Measurements from ENCODE around the gene SETD9.

SETD9 gene

GRCh38 chr5:56909294-56910209 lies at the start of gene SETD9:
SETD9 (plus strand) TSS chr5:56909596; CDS start chr5:56909646, 50 bp downstream.
- peak; percentile 86 for DNase-seq

- no peak for DNase-seq
Observed at GRCh38 chr5:56861893-56862485, 47.4 kb upstream of the SETD9 start.

- DNase-seq: no peak
Observed at GRCh38 chr5:56862909-56863308, 46.5 kb upstream of the SETD9 start.

- no peak for DNase-seq
Observed at GRCh38 chr5:56871777-56872176, 37.6 kb upstream of the SETD9 start.

GRCh38 chr5:56873056-56873455 lies 36.3 kb upstream of the SETD9 start:
- no peak for DNase-seq

GRCh38 chr5:56876327-56876726 lies 33.1 kb upstream of the SETD9 start:
- no peak for DNase-seq

- DNase-seq: no peak
Observed at GRCh38 chr5:56881571-56881970, 27.8 kb upstream of the SETD9 start.

GRCh38 chr5:56893251-56893951 lies 16.0 kb upstream of the SETD9 start:
- no peak for DNase-seq

- no peak for DNase-seq
Observed at GRCh38 chr5:56896763-56897162, 12.6 kb upstream of the SETD9 start.

GRCh38 chr5:56898213-56898612 lies 11.2 kb upstream of the SETD9 start:
- no peak for DNase-seq

- no peak for DNase-seq
Observed at GRCh38 chr5:56900395-56900794, 9.0 kb upstream of the SETD9 start.

GRCh38 chr5:56900858-56901578 lies 8.4 kb upstream of the SETD9 start:
- peak; percentile 21 for DNase-seq

GRCh38 chr5:56908942-56909293 lies 478 bp upstream of the SETD9 start:
- no peak for DNase-seq

- DNase-seq: peak; percentile 26
Observed at GRCh38 chr5:56910210-56910965, 992 bp downstream of the SETD9 start.

GRCh38 chr5:56913766-56914165 lies 4.4 kb downstream of the SETD9 start:
- DNase-seq: no peak

- DNase-seq: no peak
Observed at GRCh38 chr5:56914678-56915077, 5.3 kb downstream of the SETD9 start.

GRCh38 chr5:56917534-56917933 lies 8.1 kb downstream of the SETD9 start:
- DNase-seq: no peak

- no peak for DNase-seq
Observed at GRCh38 chr5:56918054-56918453, 8.7 kb downstream of the SETD9 start.

GRCh38 chr5:56919942-56920662 lies 10.7 kb downstream of the SETD9 start:
- no peak for DNase-seq

GRCh38 chr5:56922922-56923321 lies 13.5 kb downstream of the SETD9 start:
- no peak for DNase-seq

- DNase-seq: no peak
Observed at GRCh38 chr5:56934325-56934724, 24.9 kb downstream of the SETD9 start.

- DNase-seq: no peak
Observed at GRCh38 chr5:56938858-56939257, 29.5 kb downstream of the SETD9 start.

All from activated gamma-delta T cell treated with Interleukin-2 at 50 U/mL for 16 hours (primary cell).